ENCODE measurements around the gene SRSF1. TPM values are rescaled to one million over a fixed set of nuclear protein-coding genes. Genes with fewer than 3 reads are reported as not detected.
"Not testable (repeated sequence)": the region's sequence is repeated elsewhere in the genome, so short reads cannot be mapped to it uniquely, and the experiment has no call there.

The SRSF1 gene
- polyA plus RNA-seq (ENCODE audit: insufficient read length), result 158 TPM

- DNase-seq, result peak; percentile 99
Measured at GRCh38 chr17:58006924-58007780, at the start of gene SRSF1. Gene SRSF1 (minus strand): TSS chr17:58007246. CDS start chr17:58007137, 109 bp downstream.

DNA sequence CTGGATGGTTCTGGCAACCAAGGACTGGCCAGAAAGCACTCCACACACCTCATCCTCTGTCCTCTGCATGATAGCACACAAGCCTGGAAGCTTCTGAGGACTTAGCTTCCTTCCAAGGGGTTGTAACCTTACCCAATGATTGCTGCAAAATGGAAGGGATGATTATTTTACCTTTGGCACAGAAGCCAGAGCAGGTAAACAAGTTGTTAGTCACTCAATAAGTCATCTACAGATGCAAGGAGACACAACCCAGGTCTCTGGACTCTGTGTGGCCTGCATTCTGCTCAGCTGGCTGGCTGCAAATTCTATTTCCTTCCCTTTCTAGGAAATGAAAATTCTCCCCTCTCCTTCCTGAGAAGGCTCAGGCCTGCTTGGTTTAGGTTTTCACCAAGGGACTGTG, 49.4 kb upstream of the SRSF1 start:
- DNase-seq, result no peak

DNA sequence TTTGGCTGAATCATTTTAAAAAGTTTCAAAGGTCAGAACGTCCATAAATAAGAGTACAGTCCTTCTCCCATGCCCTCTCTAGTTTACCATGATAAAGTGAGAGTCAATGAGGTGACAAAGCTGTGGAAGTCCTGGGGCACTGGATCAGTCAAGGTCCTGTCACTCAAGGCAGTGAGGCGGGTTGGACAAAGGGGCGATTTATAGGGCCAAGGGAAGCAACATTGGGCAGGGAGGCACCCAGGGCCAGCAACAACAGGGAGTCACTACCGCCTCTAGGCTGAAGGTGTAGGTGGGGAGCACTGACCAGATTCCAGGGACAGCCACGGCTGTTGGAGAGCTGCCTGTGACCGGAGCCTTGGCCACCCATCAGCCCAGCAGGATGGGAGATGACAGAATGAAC, 47.6 kb upstream of the SRSF1 start:
- DNase-seq, result no peak

DNA sequence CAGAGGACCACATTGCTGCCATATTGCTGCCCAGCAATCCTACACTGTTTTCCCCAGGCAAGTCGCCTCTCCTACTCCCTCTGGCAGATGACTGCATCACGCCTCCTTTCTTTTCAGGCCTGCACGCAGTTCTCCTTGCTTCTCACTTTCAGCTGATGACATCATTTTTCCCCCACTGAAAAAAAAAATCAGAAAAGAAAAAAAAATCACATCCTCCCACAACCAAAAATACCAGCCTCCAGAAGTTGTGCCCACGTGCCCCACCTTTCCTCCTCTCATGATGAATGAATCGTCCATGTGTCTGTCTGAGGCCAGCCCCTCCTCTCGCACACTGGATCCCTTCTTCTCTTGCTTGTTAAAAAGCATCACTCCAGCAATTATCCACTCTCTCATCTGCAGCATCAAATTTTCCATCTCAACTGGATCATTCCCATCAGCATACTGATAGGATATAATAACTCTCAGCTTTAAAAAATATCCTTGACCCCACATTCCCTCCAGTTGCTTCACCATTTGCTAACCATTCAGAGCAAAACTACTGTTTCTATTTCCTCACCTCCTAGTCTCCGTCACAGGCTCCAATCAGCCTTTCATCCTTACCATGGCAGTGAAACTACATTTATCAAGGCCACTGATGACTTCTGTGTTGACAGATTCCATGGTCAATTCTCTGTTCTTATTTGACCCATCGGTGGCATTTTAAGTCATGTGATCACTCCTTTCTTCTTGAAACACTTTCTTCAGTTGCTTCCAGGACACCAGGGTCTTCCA, 46.1 kb upstream of the SRSF1 start:
- DNase-seq, result no peak

DNA sequence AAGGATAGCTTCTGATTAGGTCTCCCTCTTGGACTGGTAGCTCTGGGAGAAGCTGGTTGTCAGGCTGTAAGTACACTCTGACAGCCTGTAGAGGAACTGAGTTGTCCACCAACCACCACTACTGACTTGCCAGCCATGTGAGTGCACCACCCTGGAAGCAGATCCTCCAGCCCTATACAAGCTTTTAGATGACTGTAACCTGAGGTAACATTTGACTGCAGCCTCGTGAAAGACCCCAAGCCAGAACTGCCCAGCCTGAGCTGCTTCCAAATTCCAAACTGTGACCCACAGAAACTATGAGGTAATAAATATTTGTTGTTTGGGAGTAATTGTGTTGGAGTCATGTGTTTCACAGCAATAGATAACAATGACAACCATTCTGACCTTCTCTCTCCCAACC, 45.4 kb upstream of the SRSF1 start:
- DNase-seq, result no peak

GRCh38 chr17:58051468-58051867, 44.4 kb upstream of the SRSF1 start:
- no peak for DNase-seq

DNA sequence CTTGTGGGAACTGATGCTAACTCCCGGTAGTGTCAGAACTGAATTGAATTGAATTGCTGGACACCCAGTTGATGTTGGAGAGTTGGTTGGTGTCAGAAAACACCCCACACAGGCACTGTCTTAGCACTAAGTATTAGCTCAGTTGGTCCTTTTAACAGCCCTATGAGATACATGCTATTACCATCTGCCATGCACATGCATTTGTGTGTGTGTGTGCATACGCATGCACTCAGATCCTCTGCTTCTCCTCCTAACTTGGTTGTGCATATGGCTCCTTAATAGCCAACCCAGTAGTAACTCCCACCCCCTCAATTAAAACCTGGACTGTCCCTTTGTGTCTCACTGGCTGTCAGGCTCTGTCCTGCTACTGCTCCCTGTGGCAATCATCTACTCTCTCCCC, 43.9 kb upstream of the SRSF1 start:
- DNase-seq, result no peak

GRCh38 chr17:58049533-58049932, 42.5 kb upstream of the SRSF1 start:
- DNase-seq, result no peak

DNA sequence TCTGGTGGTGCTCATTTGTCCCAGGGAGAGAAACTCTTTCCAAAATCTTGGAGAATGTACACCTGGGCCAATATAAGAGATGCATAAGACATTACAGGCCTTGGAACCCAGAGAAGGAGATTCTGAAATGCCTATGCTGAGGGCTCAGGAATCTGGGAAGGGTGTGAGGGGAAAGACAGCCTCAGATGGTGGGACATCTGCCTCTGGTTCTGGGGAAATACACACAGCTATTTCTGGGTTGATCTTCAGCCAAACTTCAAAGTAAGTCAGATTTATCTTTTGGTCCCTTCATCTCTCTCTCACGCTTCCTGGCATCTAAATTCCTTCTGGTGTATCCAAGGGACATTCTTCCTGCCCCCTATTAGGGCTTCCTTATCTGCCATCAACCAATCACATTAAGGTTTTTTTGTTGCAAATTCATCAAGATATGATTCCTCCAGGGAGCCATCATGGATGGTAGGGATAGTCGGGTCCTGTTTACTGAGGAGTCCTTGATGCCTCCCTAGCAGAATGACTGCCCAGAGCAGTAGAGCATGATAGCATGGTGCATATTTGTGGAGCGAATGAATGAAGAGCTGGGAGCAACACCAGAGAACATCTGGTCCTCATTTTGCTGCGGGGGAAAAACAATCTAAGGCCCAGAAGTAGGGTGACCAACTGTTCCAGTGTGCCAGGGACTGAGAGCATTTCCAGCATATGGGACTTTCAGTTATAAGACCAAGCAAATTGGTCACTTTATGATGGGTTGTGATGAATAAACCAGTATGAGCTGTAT, 40.5 kb upstream of the SRSF1 start:
- no peak for DNase-seq

DNA sequence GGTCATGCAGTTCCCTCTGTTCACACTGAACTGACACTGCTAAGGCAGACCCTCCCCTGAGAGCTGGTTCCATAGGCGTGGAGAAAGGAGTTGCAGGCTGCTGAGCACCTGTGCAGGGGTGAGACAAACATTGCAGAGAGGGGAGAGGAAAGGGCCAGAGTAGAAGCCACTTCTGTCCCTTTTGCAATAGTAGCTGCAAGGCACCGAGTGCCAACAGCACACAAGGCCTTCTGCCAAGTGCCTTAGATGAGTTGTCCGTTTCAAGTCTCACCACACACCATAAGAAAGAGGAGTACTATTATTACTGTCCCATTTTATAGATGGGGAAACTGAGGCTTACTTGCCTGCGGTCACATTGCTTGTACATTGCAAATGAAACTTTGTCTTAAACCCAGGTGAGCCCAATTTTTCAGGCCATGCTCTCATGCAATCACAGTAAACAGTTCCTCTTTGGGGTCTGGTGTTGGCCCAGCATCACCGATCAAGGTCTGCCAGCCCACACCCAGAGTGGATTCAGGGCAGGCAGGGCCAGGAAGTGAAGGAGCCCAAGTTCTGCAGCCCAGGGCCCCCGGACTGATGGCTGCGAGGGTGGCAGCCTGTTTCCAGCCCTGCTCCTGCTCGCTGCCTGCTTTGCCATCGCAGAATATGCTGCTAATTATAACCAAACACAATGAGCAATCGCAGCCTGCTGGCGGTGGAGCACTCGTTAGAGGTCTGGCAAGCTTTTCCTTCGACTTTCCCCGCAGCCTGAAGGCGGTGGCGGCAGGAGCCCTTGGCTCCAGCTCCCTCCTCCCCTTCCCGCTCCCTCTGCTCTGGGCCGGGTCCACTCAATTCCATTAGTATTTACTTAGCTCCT, 39.4 kb upstream of the SRSF1 start:
- no peak for DNase-seq

DNA sequence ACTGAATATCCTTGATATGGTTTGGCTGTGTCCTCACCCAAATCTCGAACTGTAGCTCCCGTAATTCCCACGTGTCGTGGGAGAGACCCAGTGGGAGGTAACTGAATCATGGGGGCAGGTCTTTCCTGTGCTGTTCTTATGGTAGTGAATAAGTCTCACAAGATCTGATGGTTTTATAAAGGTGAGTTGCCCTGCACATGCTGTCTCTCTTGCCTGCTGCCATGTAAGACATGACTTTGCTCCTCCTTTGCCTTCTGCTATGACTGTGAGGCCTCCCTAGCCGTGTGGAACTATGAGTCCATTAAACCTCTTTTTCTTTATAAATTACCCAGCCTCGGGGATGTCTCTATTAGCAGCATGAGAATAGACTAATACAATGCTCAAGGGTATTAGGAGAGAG, 37.2 kb upstream of the SRSF1 start:
- not testable (repeated sequence) for DNase-seq

DNA sequence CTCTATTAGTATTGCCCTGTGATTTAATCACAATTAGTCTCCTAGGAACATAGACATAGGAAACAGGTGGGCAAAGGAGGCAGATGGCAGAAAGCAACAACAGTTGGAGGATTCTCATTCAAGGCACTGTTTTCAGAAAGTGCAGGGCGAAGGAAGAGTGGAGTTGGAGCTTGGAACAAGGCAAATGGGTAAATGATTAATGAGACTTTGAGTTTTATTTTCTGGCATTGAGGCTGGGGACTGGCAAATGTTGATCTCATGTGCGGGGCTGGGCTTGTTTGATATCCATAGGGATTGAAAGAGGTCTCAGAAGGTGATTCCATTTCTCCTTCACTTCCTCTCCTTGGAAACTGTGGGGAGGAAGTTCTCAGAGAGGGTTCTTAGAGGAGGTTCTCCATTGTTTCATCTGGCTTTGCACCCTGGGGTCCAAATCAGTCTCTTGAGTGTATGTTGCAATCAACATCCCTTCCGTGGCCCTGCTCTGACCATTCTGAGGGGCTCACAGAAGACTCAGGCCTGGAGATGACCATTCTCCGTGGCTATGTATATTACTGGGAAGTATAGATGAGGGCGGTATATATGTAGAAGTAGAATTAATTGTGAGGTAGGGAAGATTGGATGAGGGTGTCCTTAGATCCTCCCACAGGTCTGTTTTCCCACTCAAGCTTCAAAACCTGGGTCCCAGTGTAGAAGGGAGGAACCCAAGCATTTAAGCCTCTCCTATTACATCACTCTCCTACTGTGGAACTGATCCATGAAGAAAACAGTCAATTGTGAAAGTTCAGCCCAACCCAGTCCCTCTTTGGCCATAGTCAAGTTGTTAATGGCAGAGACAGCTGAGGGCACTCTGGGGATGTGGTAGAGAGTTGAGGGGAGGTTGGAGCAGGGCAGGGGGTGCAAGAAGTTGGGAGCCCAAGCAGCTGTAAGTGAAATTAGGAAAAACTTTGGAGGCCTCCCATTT, 36.5 kb upstream of the SRSF1 start:
- no peak for DNase-seq

DNA sequence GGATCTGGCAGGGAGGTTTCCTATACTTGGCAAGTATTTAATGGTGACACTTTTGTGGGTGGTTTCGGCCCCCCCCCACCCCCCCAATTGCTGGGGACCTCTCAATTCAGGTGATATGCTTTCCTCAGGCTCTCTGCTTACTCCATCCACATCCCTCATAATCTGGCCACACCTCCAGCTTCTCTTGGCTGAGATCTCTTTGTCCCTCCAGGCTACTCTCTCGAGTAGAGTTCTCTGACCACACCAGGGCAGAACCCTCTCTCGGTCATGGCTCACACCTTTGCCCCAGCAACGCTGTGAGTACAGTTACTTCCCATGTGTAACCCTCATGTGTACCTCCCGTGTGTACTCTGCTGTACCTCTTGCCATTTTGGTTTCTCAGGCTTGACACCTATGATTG, 34.1 kb upstream of the SRSF1 start:
- no peak for DNase-seq

DNA sequence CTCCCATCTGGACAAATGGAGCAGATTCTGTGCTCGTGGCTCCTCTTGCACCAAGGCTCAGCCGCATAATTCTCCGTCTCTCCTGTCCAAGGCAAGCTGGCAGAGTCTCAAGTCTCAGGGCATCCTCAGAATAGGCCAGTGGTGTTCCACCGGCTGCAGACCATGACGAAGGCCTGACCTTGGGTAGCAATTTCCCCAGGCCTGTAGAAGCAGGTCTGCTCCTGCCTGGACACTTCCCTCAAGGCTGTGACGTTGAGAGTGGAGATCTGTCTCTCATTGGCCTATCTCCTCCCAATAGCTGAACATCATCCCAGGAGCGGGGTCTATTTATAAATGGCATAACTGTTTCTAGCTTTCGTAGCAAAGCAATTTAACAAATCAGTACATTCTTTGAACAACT, 33.3 kb upstream of the SRSF1 start:
- no peak for DNase-seq

- DNase-seq, result no peak
Measured at GRCh38 chr17:58039975-58040374, 32.9 kb upstream of the SRSF1 start.

- DNase-seq, result no peak
Measured at GRCh38 chr17:58032691-58033415, 25.8 kb upstream of the SRSF1 start.

DNA sequence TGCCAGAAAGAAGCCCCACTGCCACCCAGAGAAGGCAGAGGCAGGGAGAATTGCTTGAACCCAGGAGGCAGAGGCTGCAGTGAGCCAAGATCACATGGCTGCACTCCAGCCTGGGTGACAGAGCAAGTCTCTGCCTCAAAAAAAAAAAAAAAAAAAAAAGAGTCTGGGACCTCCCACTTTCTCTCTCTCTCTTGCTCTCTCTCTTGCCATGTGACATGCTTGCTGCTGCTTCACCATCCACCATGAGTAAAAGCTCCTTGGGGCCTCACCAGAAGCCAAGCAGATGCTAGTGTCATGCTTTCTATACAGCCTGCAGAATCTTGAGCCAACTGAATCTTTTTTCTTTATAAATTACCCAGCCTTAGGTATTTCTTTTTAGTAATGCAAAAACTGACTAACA, 21.5 kb upstream of the SRSF1 start:
- no peak for DNase-seq

- no peak for DNase-seq
Measured at GRCh38 chr17:58020401-58020800, 13.4 kb upstream of the SRSF1 start.

GRCh38 chr17:58019521-58019920, 12.5 kb upstream of the SRSF1 start:
- no peak for DNase-seq

- DNase-seq, result no peak
Measured at GRCh38 chr17:58019039-58019438, 12.0 kb upstream of the SRSF1 start.
